ENCODE results near the gene ASCL5. TPM values are rescaled to one million over a fixed set of nuclear protein-coding genes. Genes with fewer than 3 reads are reported as not detected.
A peak's percentile ranks its signal among the peaks of the same experiment; 100 is the strongest.

Gene ASCL5
- total RNA-seq (under 0.01 TPM in 1 of 2 replicates, not detected in the other), polyA plus RNA-seq (not detected in 2 replicates), polyA minus RNA-seq (ENCODE audit: low replicate concordance) (not detected in 2 replicates)
- not detected in 2 replicates for polyA plus RNA-seq (2012)

- Histone ChIP-seq H3K9me3 (ENCODE audit: control insufficient read depth, insufficient read depth, low read depth, low read length) (no peaks in the 10 kb centered on the region), H3K27ac (ENCODE audit: insufficient read depth, low read length) (no peak within 1 kb of the TSS), H3K36me3 (ENCODE audit: control insufficient read depth, insufficient read depth, low read length) (no peaks in the 10 kb centered on the region), H3K9ac (ENCODE audit: insufficient read depth, low read length) (no peak within 1 kb of the TSS), H3K4me3 (replicated peaks in 1 of 4; ENCODE audit: control extremely low read depth in 1 of 4, insufficient read depth in 1 of 4, low read depth in 3 of 4, low read length in 4 of 4) (no peak within 1 kb of the TSS), H4K20me1 (ENCODE audit: control insufficient read depth, extremely low read depth, insufficient read depth, low read length) (no peaks in the 10 kb centered on the region), H2AFZ (ENCODE audit: low read length) (no peak within 1 kb of the TSS), H3K4me2 (ENCODE audit: extremely low read depth, insufficient read depth, low read length) (no peak within 1 kb of the TSS), H3K27me3 (ENCODE audit: control insufficient read depth, insufficient read depth, low read length) (peaks cover 27% of the 10 kb centered on the region), H3K4me1 (ENCODE audit: control insufficient read depth, extremely low read depth, insufficient read depth, low read length) (no peaks in the 10 kb centered on the region), H3K79me2 (ENCODE audit: control insufficient read depth, insufficient read depth, low read length) (no peaks in the 10 kb centered on the region)
- TF ChIP-seq EZH2 (IDR thresholded peaks at IDR 0.05; ENCODE audit: low read length, missing control alignments) (no peak), CTCF (conservative IDR thresholded peaks at IDR 0.05 in 1 of 2, IDR thresholded peaks at IDR 0.05 in 1 of 2; ENCODE audit: low read depth in 1 of 2, low read length in 2 of 2) (peak in 1 of 2 donors; percentile 5)
- DNase-seq (ENCODE audit: low read depth in 2 of 2) = peak; percentile 34 to 52
These were observed at the start of gene ASCL5 for GRCh38 chr1:201126832-201127754. Gene ASCL5 (minus strand): TSS chr1:201127184. CDS start chr1:201115372, 11,812 bp downstream.

- H3K4me1 ChIP-seq (ENCODE audit: control insufficient read depth, extremely low read depth, insufficient read depth, low read length) = no peaks in the 10 kb centered on the region
- TF ChIP-seq CTCF (conservative IDR thresholded peaks at IDR 0.05 in 1 of 2, IDR thresholded peaks at IDR 0.05 in 1 of 2; ENCODE audit: low read depth in 1 of 2, low read length in 2 of 2) (no peak), EZH2 (IDR thresholded peaks at IDR 0.05; ENCODE audit: low read length, missing control alignments) (no peak)
These were observed 49.0 kb upstream of the ASCL5 start for GRCh38 chr1:201175820-201176500.

GRCh38 chr1:201173736-201174135 is 46.8 kb upstream of the ASCL5 start:
- no peak for DNase-seq (ENCODE audit: low read depth in 2 of 2)
- Histone ChIP-seq H3K4me1 (ENCODE audit: control insufficient read depth, extremely low read depth, insufficient read depth, low read length) (peaks cover 5% of the 10 kb centered on the region), H3K4me2 (ENCODE audit: extremely low read depth, insufficient read depth, low read length) (no peak overlapping the region), H3K4me3 (replicated peaks in 1 of 4; ENCODE audit: control extremely low read depth in 1 of 4, insufficient read depth in 1 of 4, low read depth in 3 of 4, low read length in 4 of 4) (no peak overlapping the region), H4K20me1 (ENCODE audit: control insufficient read depth, extremely low read depth, insufficient read depth, low read length) (no peaks in the 10 kb centered on the region), H3K9ac (ENCODE audit: insufficient read depth, low read length) (no peak overlapping the region), H3K27me3 (ENCODE audit: control insufficient read depth, insufficient read depth, low read length) (no peaks in the 10 kb centered on the region), H3K27ac (ENCODE audit: insufficient read depth, low read length) (no peak overlapping the region), H3K79me2 (ENCODE audit: control insufficient read depth, insufficient read depth, low read length) (no peaks in the 10 kb centered on the region), H2AFZ (ENCODE audit: low read length) (no peak overlapping the region), H3K36me3 (ENCODE audit: control insufficient read depth, insufficient read depth, low read length) (no peaks in the 10 kb centered on the region), H3K9me3 (ENCODE audit: control insufficient read depth, insufficient read depth, low read depth, low read length) (no peaks in the 10 kb centered on the region)
- TF ChIP-seq EZH2 (IDR thresholded peaks at IDR 0.05; ENCODE audit: low read length, missing control alignments) (no peak), CTCF (conservative IDR thresholded peaks at IDR 0.05 in 1 of 2, IDR thresholded peaks at IDR 0.05 in 1 of 2; ENCODE audit: low read depth in 1 of 2, low read length in 2 of 2) (no peak)

More at GRCh38 chr1:201175820-201176500, 49.0 kb upstream of the ASCL5 start:
- no peak overlapping the region for H3K4me3 ChIP-seq (replicated peaks in 1 of 4; ENCODE audit: control extremely low read depth in 1 of 4, insufficient read depth in 1 of 4, low read depth in 3 of 4, low read length in 4 of 4)
- H3K36me3 ChIP-seq (ENCODE audit: control insufficient read depth, insufficient read depth, low read length) = no peaks in the 10 kb centered on the region
- no peak overlapping the region for H3K27ac ChIP-seq (ENCODE audit: insufficient read depth, low read length)
- H4K20me1 ChIP-seq (ENCODE audit: control insufficient read depth, extremely low read depth, insufficient read depth, low read length) = no peaks in the 10 kb centered on the region
- DNase-seq (ENCODE audit: low read depth in 2 of 2) = no peak
- H3K4me2 ChIP-seq (ENCODE audit: extremely low read depth, insufficient read depth, low read length) = no peak overlapping the region
- H3K27me3 ChIP-seq (ENCODE audit: control insufficient read depth, insufficient read depth, low read length) = peaks cover 11% of the 10 kb centered on the region
- no peaks in the 10 kb centered on the region for H3K79me2 ChIP-seq (ENCODE audit: control insufficient read depth, insufficient read depth, low read length)
- H3K9me3 ChIP-seq (ENCODE audit: control insufficient read depth, insufficient read depth, low read depth, low read length) = no peaks in the 10 kb centered on the region
- no peak overlapping the region for H3K9ac ChIP-seq (ENCODE audit: insufficient read depth, low read length)
- no peak overlapping the region for H2AFZ ChIP-seq (ENCODE audit: low read length)

All from fibroblast of lung (primary cell).